GM06990 (cell line): Measurements from ENCODE around the gene TMEM94.
"Not testable (repeated sequence)": the region's sequence is repeated elsewhere in the genome, so short reads cannot be mapped to it uniquely, and the experiment has no call there.

Experiments used
- DNase-seq: peaks from one replicate; pipeline ENCODE4 v3.0.0-alpha.2; 2011; ENCODE audit not compliant: insufficient read length; ENCODE audit errors: extremely low read depth
- H3K27me3 ChIP-seq: replicated peaks from 2 replicates; pipeline ENCODE4 v1.6.0; 2011; ENCODE audit warnings: low read length; ENCODE audit not compliant: control insufficient read depth, insufficient read depth
- H3K36me3 ChIP-seq: 2 replicates; pipeline ENCODE4 v1.5.1; 2011; ENCODE audit warnings: low read length; ENCODE audit not compliant: control insufficient read depth, insufficient read depth
- H3K4me3 ChIP-seq: replicated peaks from 2 replicates; pipeline ENCODE4 v1.5.1; 2011; ENCODE audit warnings: low read depth, mild to moderate bottlenecking, control low read depth, low read length
- TF ChIP-seq, protein P1 (sequence below): IDR thresholded peaks from 2 replicates; pipeline ENCODE4 v1.5.1; 2011; ENCODE audit warnings: low read length, control low read depth, mild to moderate bottlenecking, inconsistent platforms; ENCODE audit not compliant: insufficient read depth, poor library complexity, severe bottlenecking

The TMEM94 gene

DNA sequence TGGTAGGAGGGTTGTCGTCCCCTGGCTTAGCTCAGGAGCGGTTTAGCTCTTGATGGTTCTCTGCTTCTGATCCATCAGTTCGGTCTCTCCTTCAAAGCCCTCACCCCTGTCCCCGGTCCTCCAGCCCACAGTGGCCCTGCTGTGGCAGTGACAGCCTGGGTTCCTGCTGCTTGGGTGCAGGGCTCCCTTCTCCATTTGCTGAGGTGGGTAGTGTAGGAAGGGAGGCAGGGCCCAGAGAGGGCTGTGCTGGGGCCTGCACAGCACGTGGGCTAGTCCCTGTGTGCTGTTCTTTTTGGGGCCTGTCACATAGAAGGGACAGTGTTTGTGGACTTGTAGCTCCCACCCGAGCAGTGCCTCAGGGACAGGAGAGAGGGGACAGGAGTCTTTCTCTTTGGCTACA is 18.3 kb downstream of the TMEM94 start:
- no peak overlapping the region for H3K4me3 ChIP-seq
- peaks cover 10% of the 10 kb centered on the region for H3K36me3 ChIP-seq
- DNase-seq, result no peak
- TF ChIP-seq, protein P1, sequence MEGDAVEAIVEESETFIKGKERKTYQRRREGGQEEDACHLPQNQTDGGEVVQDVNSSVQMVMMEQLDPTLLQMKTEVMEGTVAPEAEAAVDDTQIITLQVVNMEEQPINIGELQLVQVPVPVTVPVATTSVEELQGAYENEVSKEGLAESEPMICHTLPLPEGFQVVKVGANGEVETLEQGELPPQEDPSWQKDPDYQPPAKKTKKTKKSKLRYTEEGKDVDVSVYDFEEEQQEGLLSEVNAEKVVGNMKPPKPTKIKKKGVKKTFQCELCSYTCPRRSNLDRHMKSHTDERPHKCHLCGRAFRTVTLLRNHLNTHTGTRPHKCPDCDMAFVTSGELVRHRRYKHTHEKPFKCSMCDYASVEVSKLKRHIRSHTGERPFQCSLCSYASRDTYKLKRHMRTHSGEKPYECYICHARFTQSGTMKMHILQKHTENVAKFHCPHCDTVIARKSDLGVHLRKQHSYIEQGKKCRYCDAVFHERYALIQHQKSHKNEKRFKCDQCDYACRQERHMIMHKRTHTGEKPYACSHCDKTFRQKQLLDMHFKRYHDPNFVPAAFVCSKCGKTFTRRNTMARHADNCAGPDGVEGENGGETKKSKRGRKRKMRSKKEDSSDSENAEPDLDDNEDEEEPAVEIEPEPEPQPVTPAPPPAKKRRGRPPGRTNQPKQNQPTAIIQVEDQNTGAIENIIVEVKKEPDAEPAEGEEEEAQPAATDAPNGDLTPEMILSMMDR, result no peak
- H3K27me3 ChIP-seq, result no peaks in the 10 kb centered on the region

DNA sequence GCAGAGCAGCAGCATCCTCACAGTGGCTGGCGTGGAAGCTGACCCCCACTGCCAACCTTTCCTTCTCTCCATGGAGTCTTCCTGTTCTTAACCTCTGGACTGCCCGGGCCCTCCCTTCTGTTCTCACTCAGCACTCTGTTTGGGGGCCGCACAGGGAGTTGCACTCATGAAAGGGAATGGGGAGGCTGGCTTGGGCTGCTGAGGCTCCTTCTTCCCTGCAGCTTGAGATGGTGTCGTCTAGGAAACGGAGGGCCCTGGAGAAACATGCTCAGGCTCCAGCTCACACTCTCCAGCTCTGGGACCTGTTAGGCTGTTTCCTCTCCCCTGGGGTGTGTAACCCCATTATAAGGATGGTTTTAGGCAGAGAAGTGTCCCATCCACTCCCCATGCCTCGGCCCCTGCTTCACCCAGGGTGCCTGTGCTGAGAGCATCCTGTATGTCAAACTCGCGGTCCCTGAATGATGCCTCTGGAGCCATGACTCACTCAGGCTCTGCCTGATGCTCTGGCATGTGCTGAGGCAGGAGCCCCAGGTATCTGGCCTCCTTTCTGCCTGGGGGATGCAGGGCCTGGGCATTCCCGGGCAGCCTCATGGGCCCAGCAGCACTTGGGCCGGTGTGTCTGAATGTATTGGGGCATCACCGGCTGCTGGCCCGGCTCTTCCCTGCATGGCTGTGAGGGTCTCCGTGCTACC is 18.9 kb downstream of the TMEM94 start:
- DNase-seq, result no peak
- TF ChIP-seq, protein P1, result no peak
- Histone ChIP-seq H3K4me3 (no peak overlapping the region), H3K36me3 (peaks cover 10% of the 10 kb centered on the region), H3K27me3 (no peaks in the 10 kb centered on the region)

DNA sequence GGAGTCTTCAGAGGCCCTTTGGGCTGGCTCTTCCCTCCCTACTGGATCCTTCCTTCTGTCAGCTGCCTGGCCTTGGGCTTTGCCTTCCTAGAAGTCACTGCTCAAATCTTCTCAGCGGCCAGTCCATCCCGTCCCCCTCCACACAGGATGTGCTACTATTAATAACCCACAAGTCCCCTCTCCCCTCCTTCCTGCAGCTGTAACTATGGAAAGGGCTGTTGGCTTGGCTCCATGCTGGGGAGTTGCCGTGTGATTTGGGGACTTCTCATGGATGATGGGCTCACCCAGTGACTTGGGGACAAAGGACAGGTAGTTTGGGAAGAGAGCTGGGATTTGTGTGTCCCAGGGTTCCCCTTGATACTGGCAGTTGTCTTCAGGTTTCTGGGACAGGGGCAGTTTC is 19.4 kb downstream of the TMEM94 start:
- TF ChIP-seq, protein P1, result no peak
- no peaks in the 10 kb centered on the region for H3K27me3 ChIP-seq
- H3K4me3 ChIP-seq, result no peak overlapping the region
- H3K36me3 ChIP-seq, result peaks cover 10% of the 10 kb centered on the region
- no peak for DNase-seq

DNA sequence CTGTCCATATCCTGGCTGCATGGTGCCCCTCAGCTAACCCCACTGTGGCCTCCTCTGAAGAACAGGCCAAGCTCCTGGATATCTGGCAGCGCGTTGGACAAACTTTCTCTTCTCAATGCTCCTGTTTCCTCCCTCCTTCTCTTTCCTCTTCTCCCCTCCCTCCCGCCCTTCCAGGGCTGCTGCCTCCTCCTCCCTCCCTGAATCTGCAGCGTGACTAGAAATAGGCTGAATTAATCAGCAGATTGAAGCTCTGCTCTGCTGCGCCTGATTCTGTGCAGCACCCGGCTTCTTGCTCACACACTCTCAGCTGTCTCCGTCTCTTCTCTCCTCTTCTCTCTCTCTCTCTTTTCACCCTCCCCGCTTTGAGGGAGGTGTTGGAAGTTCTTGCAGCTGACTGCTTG is 19.8 kb downstream of the TMEM94 start:
- no peak for DNase-seq
- Histone ChIP-seq H3K36me3 (peaks cover 10% of the 10 kb centered on the region), H3K4me3 (no peak overlapping the region), H3K27me3 (no peaks in the 10 kb centered on the region)
- TF ChIP-seq, protein P1, result no peak

DNA sequence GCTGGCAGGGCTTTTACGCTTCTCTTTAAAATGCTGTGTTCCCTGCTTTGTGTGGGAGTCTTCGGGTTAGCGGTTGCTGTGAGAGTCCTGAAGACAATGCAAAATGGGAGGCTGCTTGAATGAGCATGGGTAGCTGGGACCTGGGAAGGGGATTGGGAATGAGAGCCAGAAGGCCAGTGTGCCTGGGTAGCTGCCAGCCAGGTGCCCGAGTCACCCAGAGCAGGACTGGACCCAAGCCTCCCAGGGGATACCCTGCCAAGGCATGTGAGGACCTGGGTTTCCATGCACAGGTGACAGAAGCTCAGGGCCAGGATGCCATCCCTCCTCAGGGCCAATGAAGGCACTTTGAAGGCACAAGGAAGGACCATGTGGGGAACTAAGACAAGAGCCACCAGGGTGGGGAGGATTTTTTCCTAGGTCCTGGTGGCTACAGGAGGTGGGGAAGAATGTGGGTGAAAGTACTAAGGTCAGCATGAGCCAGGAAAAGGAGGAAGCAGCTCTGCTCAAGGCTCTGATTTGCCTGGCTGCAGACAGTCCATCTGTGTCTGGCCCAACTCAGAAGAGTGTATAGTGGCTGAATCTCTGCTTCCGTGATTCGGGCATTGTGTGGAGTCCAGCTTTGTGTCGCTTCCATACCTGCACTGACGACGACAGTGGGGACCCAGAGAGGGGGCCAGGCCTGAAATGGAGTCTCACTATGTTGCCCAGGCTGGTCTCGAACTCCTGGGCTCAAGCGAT is 20.5 kb downstream of the TMEM94 start:
- TF ChIP-seq, protein P1, result no peak

DNA sequence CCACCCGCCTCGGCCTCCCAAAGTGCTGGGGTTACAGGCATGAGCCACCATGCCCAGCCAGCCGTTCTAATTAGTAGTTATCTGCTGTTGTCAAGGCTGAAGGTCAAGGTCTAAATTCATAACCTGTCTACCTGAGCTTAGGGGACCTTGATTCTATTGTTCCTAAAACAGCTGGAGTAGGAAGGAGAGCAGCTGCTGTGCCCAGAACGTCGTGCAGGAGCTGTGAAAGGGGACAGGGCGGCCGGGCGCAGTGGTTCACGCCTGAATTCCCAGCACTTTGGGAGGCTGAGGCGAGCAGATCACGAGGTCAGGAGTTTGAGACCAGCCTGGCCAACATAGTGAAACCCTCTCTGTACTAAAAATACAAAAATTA is 21.0 kb downstream of the TMEM94 start:
- H3K27me3 ChIP-seq, H3K4me3 ChIP-seq, DNase-seq, H3K36me3 ChIP-seq: not testable (repeated sequence)

More for the DNA sequence above, 20.5 kb downstream of the TMEM94 start:
- Histone ChIP-seq H3K4me3 (no peak overlapping the region), H3K27me3 (no peaks in the 10 kb centered on the region), H3K36me3 (peaks cover 10% of the 10 kb centered on the region)
- no peak for DNase-seq
